Activated CD8-positive, alpha-beta memory T cell treated with anti-CD3 and anti-CD28 coated beads, Interleukin-2, amount 10 ng/mL, durations not matched to agents 7 days and 5 days (primary cell): ENCODE data around the gene AKAP13. TPM values are rescaled to one million over a fixed set of nuclear protein-coding genes. Genes with fewer than 3 reads are reported as not detected.
"Not testable (repeated sequence)": the region's sequence is repeated elsewhere in the genome, so short reads cannot be mapped to it uniquely, and the experiment has no call there.

Experiments used
- ATAC-seq: fragments of 150-1000 bp; cut with Tn5 transposase; one replicate; pipeline ENCODE4 v1.10.0; 2021; ENCODE audit warnings: moderate library complexity
- CTCF ChIA-PET: fragments of 350-600 bp; sonication (Branson Sonifier 250); formaldehyde crosslinking; loops from one replicate; lab custom pipeline; 2021; ENCODE audit warnings: antibody characterized with exemption; lab: Charles Lee
- DNase-seq: peaks from one replicate; pipeline ENCODE4 v3.0.0-alpha.2; 2020
- H3K27ac Mint-ChIP-seq: one replicate; pipeline ENCODE4 v1.8.0; 2021; ENCODE audit warnings: mild to moderate bottlenecking, mixed read lengths
- H3K27me3 Mint-ChIP-seq: one replicate; pipeline ENCODE4 v1.8.0; 2021; ENCODE audit warnings: mixed read lengths
- H3K36me3 Mint-ChIP-seq: one replicate; pipeline ENCODE4 v1.8.0; 2021; ENCODE audit warnings: mild to moderate bottlenecking, mixed read lengths
- H3K4me1 Mint-ChIP-seq: one replicate; pipeline ENCODE4 v1.8.0; 2021; ENCODE audit warnings: mixed read lengths
- H3K4me3 Mint-ChIP-seq: one replicate; pipeline ENCODE4 v1.8.0; 2021; ENCODE audit warnings: mild to moderate bottlenecking, moderate library complexity, mixed read lengths
- H3K9me3 Mint-ChIP-seq: one replicate; pipeline ENCODE4 v1.8.0; 2022; ENCODE audit warnings: low read depth, mixed read lengths
- total RNA-seq, 2 experiments: library from RNA; stranded (reverse); gene quantifications; one replicate each; pipeline ENCODE4 v1.2.3, GENCODE V29; 2021

The AKAP13 gene
- total RNA-seq, 2 experiments from 2014 or later = 150 to 172 TPM

GRCh38 chr15:85472349-85472748 lies 91.9 kb downstream of the AKAP13 start:
- Mint-ChIP-seq H3K9me3 (no peaks in the 10 kb centered on the region), H3K27ac (no peak overlapping the region), H3K4me1 (peaks cover 42% of the 10 kb centered on the region), H3K36me3 (peaks cover 2% of the 10 kb centered on the region), H3K27me3 (no peaks in the 10 kb centered on the region), H3K4me3 (no peak overlapping the region)
- ATAC-seq = no peak
- DNase-seq = no peak
- CTCF ChIA-PET = interaction anchor here (1.6 to 1.8 kb wide), 2 partner anchors 14 to 32 kb away, joined by 4 to 5 read pairs; no protein-coding TSS in a partner anchor

- H3K9me3 Mint-ChIP-seq = no peaks in the 10 kb centered on the region
- DNase-seq = no peak
- peak; percentile 53 for ATAC-seq
- peaks cover 2% of the 10 kb centered on the region for H3K36me3 Mint-ChIP-seq
- H3K27me3 Mint-ChIP-seq = no peaks in the 10 kb centered on the region
- peak overlapping the region; percentile 5 for H3K27ac Mint-ChIP-seq
- no peak overlapping the region for H3K4me3 Mint-ChIP-seq
- H3K4me1 Mint-ChIP-seq = peaks cover 47% of the 10 kb centered on the region
- CTCF ChIA-PET = interaction anchor here (1.8 kb wide), 1 partner anchor 33 kb away, joined by 4 read pairs; no protein-coding TSS in a partner anchor
Measured at GRCh38 chr15:85473455-85473854, 93.1 kb downstream of the AKAP13 start.

GRCh38 chr15:85474700-85475316 lies 94.4 kb downstream of the AKAP13 start:
- ATAC-seq (no peak), DNase-seq (no peak)
- H3K27me3 Mint-ChIP-seq = no peaks in the 10 kb centered on the region
- H3K4me1 Mint-ChIP-seq = peaks cover 47% of the 10 kb centered on the region
- no peak overlapping the region for H3K4me3 Mint-ChIP-seq
- CTCF ChIA-PET = interaction anchor here (0.6 to 2.9 kb wide), 3 partner anchors 11 to 178 kb away, joined by 3 to 12 read pairs (median 3); no protein-coding TSS in a partner anchor
- H3K27ac Mint-ChIP-seq = no peak overlapping the region
- peaks cover 2% of the 10 kb centered on the region for H3K36me3 Mint-ChIP-seq
- H3K9me3 Mint-ChIP-seq = no peaks in the 10 kb centered on the region

- Mint-ChIP-seq H3K4me1 (peaks cover 49% of the 10 kb centered on the region), H3K36me3 (peaks cover 4% of the 10 kb centered on the region), H3K27me3 (no peaks in the 10 kb centered on the region), H3K27ac (no peak overlapping the region), H3K4me3 (no peak overlapping the region), H3K9me3 (no peaks in the 10 kb centered on the region)
- CTCF ChIA-PET = interaction anchor here (0.6 to 2.9 kb wide), 4 partner anchors 11 to 179 kb away, joined by 3 to 12 read pairs (median 6); no protein-coding TSS in a partner anchor
- DNase-seq = no peak
- peak; percentile 33 for ATAC-seq
Measured at GRCh38 chr15:85475317-85475701, 94.9 kb downstream of the AKAP13 start.

- peaks cover 49% of the 10 kb centered on the region for H3K4me1 Mint-ChIP-seq
- no peak overlapping the region for H3K27ac Mint-ChIP-seq
- H3K36me3 Mint-ChIP-seq = peaks cover 4% of the 10 kb centered on the region
- DNase-seq = no peak
- ATAC-seq = no peak
- H3K9me3 Mint-ChIP-seq = no peaks in the 10 kb centered on the region
- no peak overlapping the region for H3K4me3 Mint-ChIP-seq
- H3K27me3 Mint-ChIP-seq = no peaks in the 10 kb centered on the region
- CTCF ChIA-PET = interaction anchor here (0.9 to 2.9 kb wide), 3 partner anchors 10 to 179 kb away, joined by 3 to 12 read pairs (median 9); no protein-coding TSS in a partner anchor
Measured at GRCh38 chr15:85475711-85476110, 95.3 kb downstream of the AKAP13 start.

GRCh38 chr15:85477061-85477460 lies 96.7 kb downstream of the AKAP13 start:
- Mint-ChIP-seq H3K27ac (no peak overlapping the region), H3K36me3 (peaks cover 4% of the 10 kb centered on the region), H3K9me3 (no peaks in the 10 kb centered on the region), H3K4me3 (no peak overlapping the region), H3K4me1 (peaks cover 60% of the 10 kb centered on the region), H3K27me3 (no peaks in the 10 kb centered on the region)
- no peak for ATAC-seq
- CTCF ChIA-PET = interaction anchor here (1.1 to 2.6 kb wide), 2 partner anchors 10 to 28 kb away, joined by 5 to 9 read pairs; no protein-coding TSS in a partner anchor
- no peak for DNase-seq

GRCh38 chr15:85477730-85478129 lies 97.3 kb downstream of the AKAP13 start:
- DNase-seq = no peak

GRCh38 chr15:85479071-85479647 lies 98.8 kb downstream of the AKAP13 start:
- H3K4me3 Mint-ChIP-seq = no peak overlapping the region
- CTCF ChIA-PET = interaction anchor here (1.0 kb wide), 1 partner anchor 183 kb away, joined by 4 read pairs; no protein-coding TSS in a partner anchor
- no peak for ATAC-seq

More at GRCh38 chr15:85477730-85478129, 97.3 kb downstream of the AKAP13 start:
- CTCF ChIA-PET = interaction anchor here (1.0 to 2.6 kb wide), 3 partner anchors 9 to 27 kb away, joined by 3 to 9 read pairs (median 5); no protein-coding TSS in a partner anchor
- no peaks in the 10 kb centered on the region for H3K27me3 Mint-ChIP-seq
- no peaks in the 10 kb centered on the region for H3K9me3 Mint-ChIP-seq
- H3K27ac Mint-ChIP-seq = no peak overlapping the region
- ATAC-seq = no peak
- H3K36me3 Mint-ChIP-seq = peaks cover 4% of the 10 kb centered on the region
- H3K4me3 Mint-ChIP-seq = no peak overlapping the region
- H3K4me1 Mint-ChIP-seq = peaks cover 64% of the 10 kb centered on the region

GRCh38 chr15:85480923-85481322 lies 100.5 kb downstream of the AKAP13 start:
- H3K36me3 Mint-ChIP-seq = peaks cover 4% of the 10 kb centered on the region
- H3K9me3 Mint-ChIP-seq = no peaks in the 10 kb centered on the region
- H3K4me1 Mint-ChIP-seq = peaks cover 44% of the 10 kb centered on the region
- H3K4me3 Mint-ChIP-seq = no peak overlapping the region
- no peaks in the 10 kb centered on the region for H3K27me3 Mint-ChIP-seq
- DNase-seq = no peak
- no peak overlapping the region for H3K27ac Mint-ChIP-seq
- no peak for ATAC-seq
- CTCF ChIA-PET = no interaction called here

More at GRCh38 chr15:85479071-85479647, 98.8 kb downstream of the AKAP13 start:
- Mint-ChIP-seq H3K27ac (no peak overlapping the region), H3K4me1 (peaks cover 55% of the 10 kb centered on the region), H3K27me3 (no peaks in the 10 kb centered on the region), H3K9me3 (no peaks in the 10 kb centered on the region), H3K36me3 (peaks cover 4% of the 10 kb centered on the region)
- no peak for DNase-seq

GRCh38 chr15:85481543-85481942 lies 101.1 kb downstream of the AKAP13 start:
- not testable (repeated sequence) for H3K27me3 Mint-ChIP-seq, H3K9me3 Mint-ChIP-seq, DNase-seq, H3K4me3 Mint-ChIP-seq, H3K36me3 Mint-ChIP-seq
- peak; percentile 40 for ATAC-seq
- H3K4me1 Mint-ChIP-seq = peaks cover 49% of the 10 kb centered on the region
- CTCF ChIA-PET = interaction anchor here (0.8 kb wide), 1 partner anchor 60 kb away, joined by 3 read pairs; no protein-coding TSS in a partner anchor
- H3K27ac Mint-ChIP-seq = peak overlapping the region; percentile 68

- DNase-seq (no peak), ATAC-seq (no peak)
- no peak overlapping the region for H3K27ac Mint-ChIP-seq
- no peak overlapping the region for H3K4me3 Mint-ChIP-seq
- peaks cover 6% of the 10 kb centered on the region for H3K36me3 Mint-ChIP-seq
- H3K27me3 Mint-ChIP-seq = no peaks in the 10 kb centered on the region
- CTCF ChIA-PET = no interaction called here
- H3K9me3 Mint-ChIP-seq = no peaks in the 10 kb centered on the region
- peaks cover 44% of the 10 kb centered on the region for H3K4me1 Mint-ChIP-seq
Measured at GRCh38 chr15:85482894-85483293, 102.5 kb downstream of the AKAP13 start.

- not testable (repeated sequence) for ATAC-seq, H3K9me3 Mint-ChIP-seq, H3K4me3 Mint-ChIP-seq, DNase-seq, H3K27ac Mint-ChIP-seq, H3K36me3 Mint-ChIP-seq, H3K27me3 Mint-ChIP-seq
- CTCF ChIA-PET = interaction anchor here (0.9 kb wide), 1 partner anchor 183 kb away, joined by 3 read pairs; no protein-coding TSS in a partner anchor
- H3K4me1 Mint-ChIP-seq = peaks cover 53% of the 10 kb centered on the region
Measured at GRCh38 chr15:85483955-85484354, 103.6 kb downstream of the AKAP13 start.

GRCh38 chr15:85484923-85485322 lies 104.5 kb downstream of the AKAP13 start:
- not testable (repeated sequence) for ATAC-seq, H3K27me3 Mint-ChIP-seq, DNase-seq, H3K4me3 Mint-ChIP-seq, H3K9me3 Mint-ChIP-seq, H3K27ac Mint-ChIP-seq
- Mint-ChIP-seq H3K4me1 (peaks cover 61% of the 10 kb centered on the region), H3K36me3 (peaks cover 11% of the 10 kb centered on the region)
- CTCF ChIA-PET = interaction anchor here (0.8 to 2.4 kb wide), 10 partner anchors 10 to 355 kb away, joined by 3 to 12 read pairs (median 5); no protein-coding TSS in a partner anchor
